ENCODE results near the gene MBD3L4. TPM values are rescaled to one million over a fixed set of nuclear protein-coding genes. Genes with fewer than 3 reads are reported as not detected.

The MBD3L4 gene
- total RNA-seq, 1 experiment from 2014 or later: not detected

- no peaks in the 10 kb centered on the region for H3K79me2 ChIP-seq (ENCODE audit: insufficient read depth, low read length)
- DNase-seq (ENCODE audit: low read depth, low spot score) (no peak), ATAC-seq (no peak)
- intact Hi-C loops (cut with micrococcal nuclease): no loop called here
- H3K9me3 ChIP-seq (ENCODE audit: control insufficient read depth in 1 of 2, insufficient read depth in 1 of 2, low read depth in 1 of 2, low read length in 2 of 2): no peaks in the 10 kb centered on the region
- H3K27ac ChIP-seq (ENCODE audit: low read depth, low read length): no peak overlapping the region
- no peaks in the 10 kb centered on the region for H3K36me3 ChIP-seq (ENCODE audit: control insufficient read depth in 1 of 2, insufficient read depth in 2 of 2, low read length in 2 of 2)
- ChIA-PET POLR2A (no interaction called here), RAD21 (ENCODE audit: low non-redundant PET in 1 of 2, low total read pairs in 2 of 2, uncharacterized antibody in 2 of 2, unreplicated experiment in 2 of 2) (no interaction called here), CTCF (no interaction called here)
- H3K4me2 ChIP-seq (ENCODE audit: low read length): no peak overlapping the region
- no peaks in the 10 kb centered on the region for H3K4me1 ChIP-seq (ENCODE audit: control insufficient read depth in 1 of 2, insufficient read depth in 2 of 2, low read length in 2 of 2)
- no peak overlapping the region for H3K4me3 ChIP-seq (replicated peaks in 1 of 2; ENCODE audit: low read depth in 1 of 2, low read length in 2 of 2)
- no peak for TF ChIP-seq ZFX (IDR thresholded peaks at IDR 0.05)
- TF ChIP-seq EZH2phosphoT487 (IDR thresholded peaks at IDR 0.05; ENCODE audit: borderline replicate concordance): no peak
- TF ChIP-seq SIN3A (IDR thresholded peaks at IDR 0.05; ENCODE audit: low read depth): no peak
- TF ChIP-seq EZH2 (IDR thresholded peaks at IDR 0.05): no peak
- TF ChIP-seq CBX3 (IDR thresholded peaks at IDR 0.05; ENCODE audit: low read depth): no peak
- no peak for TF ChIP-seq CEBPB (IDR thresholded peaks at IDR 0.05; ENCODE audit: low read depth)
- no peak for TF ChIP-seq CTCF (IDR thresholded peaks at IDR 0.05 in 2 of 3, conservative IDR thresholded peaks at IDR 0.05 in 1 of 3; ENCODE audit: borderline replicate concordance in 1 of 3, insufficient read depth in 1 of 3, low read depth in 2 of 3, low read length in 2 of 3)
- no peak for TF ChIP-seq REST (IDR thresholded peaks at IDR 0.05; ENCODE audit: low read depth)
- TF ChIP-seq YY1 (IDR thresholded peaks at IDR 0.05; ENCODE audit: extremely low read depth, insufficient replicate concordance, low read depth, low read length): no peak
- no peak for TF ChIP-seq SP1 (IDR thresholded peaks at IDR 0.05; ENCODE audit: low read depth)
- TF ChIP-seq POLR2AphosphoS5 (IDR thresholded peaks at IDR 0.05; ENCODE audit: low read depth, low read length): no peak
- no peak for TF ChIP-seq ZBTB33 (IDR thresholded peaks at IDR 0.05; ENCODE audit: extremely low read depth, insufficient replicate concordance, low read length)
- TF ChIP-seq ZNF274 (IDR thresholded peaks at IDR 0.05; ENCODE audit: low read depth, low read length): no peak
- no peak for TF ChIP-seq TCF7L2 (IDR thresholded peaks at IDR 0.05; ENCODE audit: borderline replicate concordance, extremely low read depth, insufficient read depth, insufficient read length)
- no peak for TF ChIP-seq JUND (IDR thresholded peaks at IDR 0.05)
- TF ChIP-seq, protein P1, sequence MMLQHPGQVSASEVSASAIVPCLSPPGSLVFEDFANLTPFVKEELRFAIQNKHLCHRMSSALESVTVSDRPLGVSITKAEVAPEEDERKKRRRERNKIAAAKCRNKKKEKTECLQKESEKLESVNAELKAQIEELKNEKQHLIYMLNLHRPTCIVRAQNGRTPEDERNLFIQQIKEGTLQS (IDR thresholded peaks at IDR 0.05): no peak
- no peak for TF ChIP-seq SRF (IDR thresholded peaks at IDR 0.05; ENCODE audit: low read depth)
- no peak for TF ChIP-seq MAX (IDR thresholded peaks at IDR 0.05)
- no peak for TF ChIP-seq ELF1 (IDR thresholded peaks at IDR 0.05; ENCODE audit: borderline replicate concordance, low read depth)
- BruUV-seq (replicated peaks): no TSS peak
- H3K9ac ChIP-seq (ENCODE audit: low read length): no peak overlapping the region
- no peaks in the 10 kb centered on the region for H3K27me3 ChIP-seq (ENCODE audit: insufficient read depth, low read length)
- no peaks in the 10 kb centered on the region for H3K9me2 ChIP-seq (ENCODE audit: insufficient read depth)
- H4K20me1 ChIP-seq (ENCODE audit: insufficient read depth): no peaks in the 10 kb centered on the region
- H2AFZ ChIP-seq (ENCODE audit: low read depth, low read length, poor library complexity, severe bottlenecking): no peak overlapping the region
Measured at GRCh38 chr19:7007859-7008258, 32.1 kb downstream of the MBD3L4 start.
